AG04449 (cell line): ENCODE results near the gene MOXD1.

Experiments
- CTCF ChIA-PET: fragments of 350-600 bp; formaldehyde crosslinking; extraction: SDS; loops from one replicate; lab custom pipeline; 2021; ENCODE audit warnings: antibody characterized with exemption; lab: Yijun Ruan, JAX
- POLR2A ChIA-PET: fragments of 400-600, 350-600 bp; formaldehyde crosslinking; extraction: SDS; loops from one replicate; lab custom pipeline; 2020; ENCODE audit warnings: antibody characterized with exemption, inconsistent platforms; lab: Yijun Ruan, JAX
- DNase-seq: peaks from one replicate; pipeline ENCODE4 v3.0.0-alpha.2; 2010; ENCODE audit warnings: low read depth, low spot score
- H3K4me3 ChIP-seq: 2 replicates; pipeline ENCODE4 v1.5.1; 2011; ENCODE audit warnings: low read depth, mild to moderate bottlenecking, control low read depth, low read length
- TF ChIP-seq, protein P1 (sequence below): IDR thresholded peaks from one replicate; pipeline ENCODE4 v1.5.1; 2011; ENCODE audit warnings: mild to moderate bottlenecking, moderate library complexity, low read length, control low read depth, inconsistent platforms; ENCODE audit not compliant: insufficient read depth; ENCODE audit errors: missing control alignments

Gene MOXD1

DNA sequence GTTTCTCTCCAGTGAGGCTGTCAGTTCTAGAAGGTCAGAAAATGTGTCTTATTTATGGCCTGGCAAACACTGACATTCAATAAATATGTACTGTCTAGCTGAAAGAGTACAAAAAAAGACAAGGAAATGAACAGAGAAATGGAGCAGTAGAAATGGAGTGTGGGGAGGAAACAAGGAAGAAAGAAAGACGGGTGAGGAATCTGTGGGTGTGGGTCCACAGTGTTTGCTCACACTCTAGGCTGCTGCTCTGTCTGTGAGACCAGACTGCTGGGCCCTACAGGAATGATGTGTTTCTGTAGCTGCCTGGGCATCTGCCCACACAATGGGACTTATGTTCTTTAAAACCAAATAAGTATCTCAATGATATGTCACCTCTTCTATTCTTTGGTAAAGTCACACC lies 114.2 kb downstream of the MOXD1 start:
- DNase-seq: no peak
- POLR2A ChIA-PET: no interaction called here
- H3K4me3 ChIP-seq: no peak overlapping the region
- TF ChIP-seq, protein P1, sequence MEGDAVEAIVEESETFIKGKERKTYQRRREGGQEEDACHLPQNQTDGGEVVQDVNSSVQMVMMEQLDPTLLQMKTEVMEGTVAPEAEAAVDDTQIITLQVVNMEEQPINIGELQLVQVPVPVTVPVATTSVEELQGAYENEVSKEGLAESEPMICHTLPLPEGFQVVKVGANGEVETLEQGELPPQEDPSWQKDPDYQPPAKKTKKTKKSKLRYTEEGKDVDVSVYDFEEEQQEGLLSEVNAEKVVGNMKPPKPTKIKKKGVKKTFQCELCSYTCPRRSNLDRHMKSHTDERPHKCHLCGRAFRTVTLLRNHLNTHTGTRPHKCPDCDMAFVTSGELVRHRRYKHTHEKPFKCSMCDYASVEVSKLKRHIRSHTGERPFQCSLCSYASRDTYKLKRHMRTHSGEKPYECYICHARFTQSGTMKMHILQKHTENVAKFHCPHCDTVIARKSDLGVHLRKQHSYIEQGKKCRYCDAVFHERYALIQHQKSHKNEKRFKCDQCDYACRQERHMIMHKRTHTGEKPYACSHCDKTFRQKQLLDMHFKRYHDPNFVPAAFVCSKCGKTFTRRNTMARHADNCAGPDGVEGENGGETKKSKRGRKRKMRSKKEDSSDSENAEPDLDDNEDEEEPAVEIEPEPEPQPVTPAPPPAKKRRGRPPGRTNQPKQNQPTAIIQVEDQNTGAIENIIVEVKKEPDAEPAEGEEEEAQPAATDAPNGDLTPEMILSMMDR: no peak
- CTCF ChIA-PET: interaction anchor here (1.0 to 16.2 kb wide), 6 partner anchors 2 to 592 kb away, joined by 3 to 626 read pairs (median 20); no protein-coding TSS in a partner anchor

DNA sequence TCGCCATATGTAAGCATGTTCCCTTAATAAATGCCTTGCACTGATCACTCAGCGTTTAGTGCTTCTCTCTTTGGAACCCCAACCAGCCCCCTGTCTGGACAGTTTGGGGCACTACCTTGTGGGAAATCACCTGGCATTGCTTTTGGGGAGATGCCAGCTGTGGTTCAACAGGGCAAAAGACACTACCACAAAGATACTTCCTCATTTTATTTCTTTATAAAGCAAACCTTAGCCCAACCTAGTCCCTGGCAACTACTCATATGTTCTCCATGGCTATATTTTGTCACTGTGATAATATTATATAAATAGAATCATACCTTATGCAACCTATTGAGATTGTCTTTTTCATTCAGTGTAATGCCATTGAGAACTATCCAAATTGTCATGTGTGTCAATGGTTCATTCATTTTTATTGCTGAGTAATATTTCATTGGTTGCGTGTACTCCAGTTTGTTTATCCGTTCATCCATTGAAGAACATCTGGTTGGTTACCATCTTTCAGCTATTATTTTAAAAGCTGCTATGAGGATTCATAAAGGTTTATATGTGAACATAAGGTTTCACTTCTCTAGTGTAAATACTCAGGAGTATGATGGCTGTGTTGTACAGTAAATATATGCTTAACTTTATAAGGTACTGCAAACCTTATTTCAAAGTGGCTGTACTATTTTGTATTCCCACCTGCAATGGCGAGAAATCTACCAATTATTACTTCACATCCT lies 114.8 kb downstream of the MOXD1 start:
- H3K4me3 ChIP-seq: no peak overlapping the region
- TF ChIP-seq, protein P1: no peak
- DNase-seq: no peak
- ChIA-PET POLR2A (no interaction called here), CTCF (interaction anchor here (1.0 to 15.8 kb wide), 6 partner anchors 9 to 591 kb away, joined by 3 to 626 read pairs (median 6); no protein-coding TSS in a partner anchor)

DNA sequence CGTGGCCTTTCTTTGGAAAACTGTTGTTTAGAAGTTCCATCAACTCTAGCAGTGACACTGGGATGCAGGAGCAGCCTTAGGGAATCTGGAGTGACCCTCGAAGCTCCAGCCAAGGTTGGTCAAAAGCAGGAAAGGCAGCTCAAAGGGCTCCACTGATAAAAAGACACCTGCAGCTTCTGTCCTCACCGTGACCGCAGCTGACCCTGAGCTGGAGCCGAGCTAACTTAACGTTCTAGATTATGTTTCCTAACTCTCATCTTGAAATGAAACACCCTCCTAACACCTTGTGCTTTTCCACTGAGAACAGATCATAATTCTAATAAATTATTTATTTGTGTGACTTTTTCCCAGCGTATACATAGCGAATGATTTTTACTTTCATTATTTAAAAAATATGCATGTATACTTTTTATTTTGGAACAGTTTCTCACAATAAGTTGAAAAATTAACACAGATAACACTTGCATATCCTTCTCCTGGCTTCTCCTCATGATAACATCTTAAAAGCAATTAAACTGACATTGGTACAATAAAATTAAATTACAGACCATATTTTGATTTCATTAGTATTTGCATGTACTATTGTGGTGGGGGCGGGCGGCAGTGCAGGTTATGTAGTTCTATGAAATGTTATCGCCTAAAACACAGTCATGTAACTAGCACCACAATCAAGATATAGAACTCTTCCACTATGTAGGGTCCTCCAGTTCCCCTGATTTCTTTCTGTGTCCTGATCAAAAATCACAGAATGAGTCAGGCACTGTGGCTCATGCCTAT lies 116.1 kb downstream of the MOXD1 start:
- DNase-seq: no peak
- no peak overlapping the region for H3K4me3 ChIP-seq
- TF ChIP-seq, protein P1: no peak
- ChIA-PET POLR2A (no interaction called here), CTCF (interaction anchor here (1.0 to 15.8 kb wide), 6 partner anchors 10 to 590 kb away, joined by 3 to 626 read pairs (median 6); no protein-coding TSS in a partner anchor)

DNA sequence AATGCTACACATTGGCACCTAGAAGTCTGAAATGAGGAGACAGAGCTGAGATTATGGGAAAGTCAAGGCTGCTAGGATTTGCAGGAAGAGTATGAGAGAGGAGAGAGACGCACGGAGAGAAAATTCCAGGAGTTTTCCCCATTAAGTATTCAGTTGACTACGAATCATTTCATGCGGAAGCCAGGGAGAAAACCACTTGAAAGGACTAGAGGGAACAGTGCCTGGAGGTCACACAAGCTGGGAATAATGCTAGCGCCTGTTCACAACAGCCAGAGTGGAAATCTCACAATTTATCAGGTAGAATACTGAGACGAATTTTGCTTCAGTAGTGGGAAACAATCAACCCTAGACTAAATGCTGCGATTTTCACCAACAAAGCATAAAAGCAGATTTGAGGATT lies 118.6 kb downstream of the MOXD1 start:
- DNase-seq: no peak
- TF ChIP-seq, protein P1: no peak
- ChIA-PET CTCF (interaction anchor here (1.0 to 15.8 kb wide), 6 partner anchors 13 to 366 kb away, joined by 3 to 626 read pairs (median 80); partner anchors contain the start of gene STX7), POLR2A (no interaction called here)
- H3K4me3 ChIP-seq: no peak overlapping the region

DNA sequence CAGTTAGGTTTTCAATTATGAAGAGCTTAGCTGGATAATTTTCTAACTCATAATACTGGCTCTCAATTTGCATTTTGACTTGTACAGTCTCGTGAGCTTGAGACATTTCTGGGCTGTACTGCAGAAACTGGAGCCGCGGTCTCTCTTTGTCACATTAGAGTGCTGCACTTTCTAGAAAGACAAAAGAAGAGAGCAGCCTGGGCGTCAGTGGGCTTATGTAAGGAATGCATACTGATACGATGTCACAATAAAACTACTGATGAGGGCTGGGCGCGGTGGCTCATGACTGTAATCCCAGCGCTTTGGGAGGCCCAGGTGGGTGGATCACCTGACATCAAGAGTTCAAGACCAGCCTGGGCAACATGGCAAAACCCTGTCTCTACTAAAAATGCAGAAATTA lies 120.8 kb downstream of the MOXD1 start:
- DNase-seq: no peak
- H3K4me3 ChIP-seq: no peak overlapping the region
- POLR2A ChIA-PET: interaction anchor here (0.6 to 1.4 kb wide), 2 partner anchors 329 to 334 kb away, joined by 3 read pairs; partner anchors contain the start of gene CCN2

More for the DNA sequence above, 120.8 kb downstream of the MOXD1 start:
- CTCF ChIA-PET: interaction anchor here (0.7 to 15.8 kb wide), 108 partner anchors 12 to 607 kb away, joined by 3 to 626 read pairs (median 5); partner anchors contain the start of genes CCN2, SLC18B1 and STX7
- TF ChIP-seq, protein P1: no peak
